Activated CD4-positive, alpha-beta T cell treated with anti-CD3 and anti-CD28 coated beads for 48 hours (primary cell): ENCODE measurements around the gene VAC14.
"Not testable (repeated sequence)": the region's sequence is repeated elsewhere in the genome, so short reads cannot be mapped to it uniquely, and the experiment has no call there.

Source experiments
- DNase-seq: peaks from one replicate; pipeline ENCODE4 v3.0.0-alpha.2; 2020

The VAC14 gene

GRCh38 chr16:70658921-70659320 lies 142.0 kb downstream of the VAC14 start:
- no peak for DNase-seq

DNA sequence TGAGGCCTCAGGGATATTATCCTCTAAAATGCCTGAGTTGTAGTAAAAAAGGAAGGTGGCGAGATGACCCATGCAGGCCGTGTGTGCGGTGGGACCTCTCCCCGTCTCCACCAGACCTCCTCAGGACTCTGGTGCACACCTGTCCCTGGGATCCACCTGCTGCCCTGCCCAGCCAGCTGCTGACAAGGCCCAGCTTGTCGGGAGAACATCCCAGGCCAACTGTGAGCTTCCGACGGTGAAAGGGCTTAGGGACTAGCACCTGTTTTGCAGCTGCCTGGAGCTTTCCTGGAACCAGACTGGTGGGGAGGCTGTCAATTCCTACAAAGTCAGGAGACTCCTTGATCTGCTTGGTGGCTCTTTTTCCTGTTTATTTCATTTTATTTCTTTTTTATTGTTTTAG lies 143.0 kb downstream of the VAC14 start:
- DNase-seq, result no peak

DNA sequence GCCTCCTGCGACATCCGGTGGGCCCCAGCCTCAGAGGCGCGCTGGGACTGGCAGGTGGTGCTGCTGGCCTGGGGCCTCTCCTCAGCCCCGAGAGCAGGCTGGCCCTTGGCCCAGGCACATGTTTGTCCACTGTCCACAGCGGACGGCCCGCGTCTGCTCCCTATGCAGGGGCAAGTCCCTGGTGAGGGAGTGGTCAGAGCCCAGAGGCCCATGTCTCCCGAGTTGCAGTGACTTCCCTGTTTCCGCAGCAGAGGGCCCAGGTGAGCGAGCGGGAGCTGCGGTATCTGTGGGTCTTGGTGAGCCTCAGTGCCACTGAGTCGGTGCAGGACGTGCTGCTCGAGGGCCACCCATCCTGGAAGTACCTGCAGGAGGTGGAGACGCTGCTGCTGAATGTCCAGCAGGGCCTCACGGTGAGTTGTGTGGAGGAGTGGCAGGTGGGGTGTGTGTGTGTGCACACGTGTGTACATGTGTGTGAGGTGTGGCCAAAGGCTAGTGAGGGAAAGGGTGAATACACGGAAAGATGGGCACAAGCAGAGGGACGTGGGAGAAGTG lies 144.2 kb downstream of the VAC14 start:
- no peak for DNase-seq

GRCh38 chr16:70656065-70656711 lies 144.8 kb downstream of the VAC14 start:
- no peak for DNase-seq

GRCh38 chr16:70653809-70654771 lies 146.9 kb downstream of the VAC14 start:
- DNase-seq, result peak; percentile 88

GRCh38 chr16:70653406-70653805 lies 147.6 kb downstream of the VAC14 start:
- no peak for DNase-seq

DNA sequence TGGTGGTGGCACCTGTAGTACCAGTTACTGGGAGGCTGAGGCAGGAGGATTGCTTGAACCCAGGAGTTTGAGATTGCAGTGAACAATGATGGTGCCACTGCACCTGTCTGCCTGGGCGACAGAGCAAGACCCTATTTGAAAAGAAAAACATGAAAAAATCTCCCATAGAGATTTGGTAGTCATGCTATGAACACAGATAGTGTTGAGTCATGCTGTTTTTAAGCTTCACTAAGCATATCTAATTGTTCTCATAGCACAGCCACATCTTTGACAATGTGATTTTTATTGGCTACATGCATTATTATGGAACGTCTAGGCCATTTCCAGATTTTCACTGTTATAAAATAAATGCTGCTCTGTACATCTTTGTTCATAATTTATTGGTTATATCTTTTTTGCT lies 148.6 kb downstream of the VAC14 start:
- no peak for DNase-seq

- no peak for DNase-seq
Observed at GRCh38 chr16:70651524-70651923, 149.4 kb downstream of the VAC14 start.

GRCh38 chr16:70650216-70650615 lies 150.7 kb downstream of the VAC14 start:
- DNase-seq, result no peak

- no peak for DNase-seq
Observed at GRCh38 chr16:70649300-70649699, 151.7 kb downstream of the VAC14 start.

- DNase-seq, result no peak
Observed at GRCh38 chr16:70648606-70649005, 152.4 kb downstream of the VAC14 start.

DNA sequence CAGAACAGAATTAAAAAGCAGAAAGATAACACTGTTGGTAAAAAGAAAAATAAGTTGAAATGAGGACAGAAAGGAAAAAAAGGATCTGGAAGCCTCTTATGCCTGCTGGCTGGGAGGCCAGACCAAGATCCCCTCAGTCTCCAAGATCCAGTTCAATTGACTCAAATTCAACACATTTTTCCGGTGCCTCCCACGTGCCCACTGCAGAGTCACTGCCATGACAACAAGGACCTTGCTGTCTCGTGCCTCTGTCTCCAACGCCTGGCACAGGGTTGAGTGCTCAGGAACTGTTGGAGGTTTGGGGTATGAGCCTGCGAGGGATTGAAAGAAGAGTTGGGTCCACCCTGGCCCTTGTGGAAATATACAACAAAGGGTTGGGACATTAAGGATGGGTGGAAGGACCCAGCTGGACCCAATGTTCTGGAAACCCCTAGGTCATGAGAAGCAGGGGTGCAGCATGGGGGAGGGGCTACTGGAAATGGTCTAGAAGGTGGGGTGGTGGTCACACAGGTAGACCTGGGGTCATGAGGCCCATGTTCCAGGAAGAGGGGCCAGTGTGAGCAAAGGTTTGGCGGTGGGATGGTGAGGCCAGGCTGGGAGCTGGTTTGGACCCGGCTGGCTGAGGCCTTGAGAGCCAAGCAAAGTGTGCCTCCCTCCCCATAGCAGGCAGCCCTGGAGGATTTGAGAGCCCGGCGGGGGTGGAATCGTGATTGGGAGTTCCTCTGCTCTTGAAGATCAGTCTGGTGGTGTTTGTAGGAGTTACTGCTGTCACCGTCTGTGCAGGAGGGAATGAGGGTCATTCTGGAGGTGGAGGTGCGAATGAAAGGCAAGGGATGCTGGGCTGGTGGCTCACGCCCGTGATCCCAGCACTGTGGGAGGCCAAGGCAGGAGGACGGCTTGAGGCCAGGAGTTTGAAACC lies 153.3 kb downstream of the VAC14 start:
- DNase-seq, result no peak

DNA sequence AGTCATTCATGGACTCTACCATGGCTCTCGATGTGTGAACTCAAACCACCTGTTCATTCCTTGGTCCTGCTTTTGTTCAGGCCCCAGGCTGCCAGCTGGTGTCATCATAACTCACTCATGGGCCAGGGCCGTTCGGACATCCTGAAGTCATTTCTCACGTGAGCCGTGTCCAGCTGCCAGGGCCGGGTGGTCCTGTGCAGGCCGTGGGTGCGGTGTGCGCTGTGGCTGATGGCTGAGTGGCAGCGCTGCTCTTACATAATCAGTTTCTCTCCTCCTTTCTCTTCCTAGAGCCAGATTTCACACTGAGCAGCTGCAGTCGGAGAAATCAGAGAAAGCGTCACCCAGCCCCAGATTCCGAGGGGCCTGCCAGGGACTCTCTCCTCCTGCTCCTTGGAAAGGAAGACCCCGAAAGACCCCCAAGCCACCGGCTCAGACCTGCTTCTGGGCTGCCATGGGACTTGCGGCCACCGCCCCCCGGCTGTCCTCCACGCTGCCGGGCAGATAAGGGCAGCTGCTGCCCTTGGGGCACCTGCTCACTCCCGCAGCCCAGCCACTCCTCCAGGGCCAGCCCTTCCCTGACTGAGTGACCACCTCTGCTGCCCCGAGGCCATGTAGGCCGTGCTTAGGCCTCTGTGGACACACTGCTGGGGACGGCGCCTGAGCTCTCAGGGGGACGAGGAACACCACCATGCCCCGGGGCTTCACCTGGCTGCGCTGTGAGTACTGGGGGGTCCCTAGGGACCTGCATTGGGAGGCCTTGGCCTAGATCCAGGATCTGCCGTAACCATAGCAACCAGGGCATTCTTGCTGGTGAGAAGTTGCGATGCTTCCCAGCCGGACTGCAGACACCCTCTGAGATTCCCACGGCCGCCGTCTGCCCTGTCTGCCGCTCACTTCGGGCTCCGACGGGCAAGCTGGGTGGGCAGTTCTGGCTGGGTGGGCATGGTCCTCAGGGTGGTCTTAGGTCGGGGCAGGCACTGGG lies 154.4 kb downstream of the VAC14 start, which contains the start of gene IL34:
IL34 (plus strand) TSS at position 300 of the 982 bp plus-strand sequence; CDS start at position 689, 389 bp downstream.
- DNase-seq, result no peak

- DNase-seq, result no peak
Observed at GRCh38 chr16:70644763-70645597, 156.0 kb downstream of the VAC14 start.

GRCh38 chr16:70643264-70643663 lies 157.7 kb downstream of the VAC14 start:
- not testable (repeated sequence) for DNase-seq

- no peak for DNase-seq
Observed at GRCh38 chr16:70642633-70643032, 158.3 kb downstream of the VAC14 start.

GRCh38 chr16:70638814-70639792 lies 161.9 kb downstream of the VAC14 start:
- no peak for DNase-seq
